Measurements from ENCODE around the gene PODNL1. TPM values are rescaled to one million over a fixed set of nuclear protein-coding genes. Genes with fewer than 3 reads are reported as not detected.

The PODNL1 gene
- polyA plus RNA-seq, 3 donors, result 1.2 to 1.4 (median 1.3) TPM

- Mint-ChIP-seq H3K4me3 (no peak overlapping the region), H3K27me3 (ENCODE audit: low read depth in 3 of 3) (peaks cover 13 to 33% (median 20%) of the 10 kb centered on the region in 3 donors), H3K27ac (no peak overlapping the region), H3K36me3 (no peaks in the 10 kb centered on the region), H3K4me1 (peaks cover 33% of the 10 kb centered on the region), H3K9me3 (peaks cover 0 to 4% (median 0%) of the 10 kb centered on the region in 7 donors)
- Histone ChIP-seq H3K27ac (ENCODE audit: low read depth in 1 of 2, low read length in 2 of 2) (no peak overlapping the region), H3K9ac (ENCODE audit: insufficient read depth, low read length, poor library complexity, severe bottlenecking) (no peak overlapping the region), H3K4me1 (ENCODE audit: control insufficient read depth in 1 of 2, insufficient read depth in 2 of 2, low read length in 2 of 2) (peaks cover 31 to 40% of the 10 kb centered on the region in 2 donors), H3K36me3 (replicated peaks in 1 of 2; ENCODE audit: control insufficient read depth in 1 of 2, insufficient read depth in 2 of 2, low read length in 2 of 2) (no peaks in the 10 kb centered on the region), H2AFZ (ENCODE audit: insufficient read depth, low read depth, low read length, poor library complexity, severe bottlenecking) (no peak overlapping the region), H3K79me2 (ENCODE audit: insufficient read depth, low read length) (no peaks in the 10 kb centered on the region), H3K4me2 (replicated peaks; ENCODE audit: extremely low read depth, low read length, poor library complexity, severe bottlenecking) (no peak overlapping the region), H4K20me1 (ENCODE audit: insufficient read depth, low read length) (no peaks in the 10 kb centered on the region), H3K9me3 (replicated peaks in 1 of 2; ENCODE audit: control insufficient read depth in 1 of 2, insufficient read depth in 1 of 2, low read length in 2 of 2) (no peaks in the 10 kb centered on the region), H3K27me3 (ENCODE audit: control insufficient read depth in 2 of 2, insufficient read depth in 2 of 2, low read length in 2 of 2) (peaks cover 0 to 16% of the 10 kb centered on the region in 2 donors), H3K4me3 (replicated peaks in 1 of 3; ENCODE audit: low read depth in 2 of 3, low read length in 3 of 3) (no peak overlapping the region)
- DNase-seq, result no peak
- 87% methylated on average over 11 of the region's 12 CpGs for WGBS (ENCODE audit: insufficient coverage)
- intact Hi-C loops (cut with micrococcal nuclease), result loop anchor here (5.0 to 10.0 kb wide), 4 partner anchors 162 to 462 kb away; partner anchors contain the start of genes ASF1B (in 1 of the 2) and MISP3 (in 1 of the 2)
- no peak for TF ChIP-seq CTCF (IDR thresholded peaks at IDR 0.05)
Measured at GRCh38 chr19:13882836-13883235, 55.4 kb downstream of the PODNL1 start.

- Mint-ChIP-seq H3K4me3 (peak overlapping the region in 1 of 2 donors; percentile 60), H3K27me3 (ENCODE audit: low read depth in 3 of 3) (peaks cover 11 to 34% (median 20%) of the 10 kb centered on the region in 3 donors), H3K27ac (peak overlapping the region in 3 of 7 donors; percentile 50 to 66 (median 60)), H3K4me1 (peaks cover 33% of the 10 kb centered on the region), H3K36me3 (no peaks in the 10 kb centered on the region), H3K9me3 (peaks cover 0 to 4% (median 0%) of the 10 kb centered on the region in 7 donors)
- H3K27me3 ChIP-seq (ENCODE audit: control insufficient read depth in 2 of 2, insufficient read depth in 2 of 2, low read length in 2 of 2), result peaks cover 0 to 16% of the 10 kb centered on the region in 2 donors
- no peak overlapping the region for H3K4me2 ChIP-seq (replicated peaks; ENCODE audit: extremely low read depth, low read length, poor library complexity, severe bottlenecking)
- H3K9ac ChIP-seq (ENCODE audit: insufficient read depth, low read length, poor library complexity, severe bottlenecking), result no peak overlapping the region
- no peaks in the 10 kb centered on the region for H3K9me3 ChIP-seq (replicated peaks in 1 of 2; ENCODE audit: control insufficient read depth in 1 of 2, insufficient read depth in 1 of 2, low read length in 2 of 2)
- H3K4me1 ChIP-seq (ENCODE audit: control insufficient read depth in 1 of 2, insufficient read depth in 2 of 2, low read length in 2 of 2), result peaks cover 31 to 40% of the 10 kb centered on the region in 2 donors
- no peak for DNase-seq
- no peaks in the 10 kb centered on the region for H3K36me3 ChIP-seq (replicated peaks in 1 of 2; ENCODE audit: control insufficient read depth in 1 of 2, insufficient read depth in 2 of 2, low read length in 2 of 2)
- H2AFZ ChIP-seq (ENCODE audit: insufficient read depth, low read depth, low read length, poor library complexity, severe bottlenecking), result no peak overlapping the region
- no peaks in the 10 kb centered on the region for H4K20me1 ChIP-seq (ENCODE audit: insufficient read depth, low read length)
- peak overlapping the region in 1 of 3 experiments; percentile 23 for H3K4me3 ChIP-seq (replicated peaks in 1 of 3; ENCODE audit: low read depth in 2 of 3, low read length in 3 of 3)
- H3K79me2 ChIP-seq (ENCODE audit: insufficient read depth, low read length), result no peaks in the 10 kb centered on the region
- intact Hi-C loops (cut with micrococcal nuclease), result loop anchor here (5.0 to 10.0 kb wide), 4 partner anchors 162 to 462 kb away; partner anchors contain the start of genes ASF1B (in 1 of the 2) and MISP3 (in 1 of the 2)
- WGBS (ENCODE audit: insufficient coverage), result 47% methylated on average over 4 of the region's 5 CpGs
- H3K27ac ChIP-seq (ENCODE audit: low read depth in 1 of 2, low read length in 2 of 2), result no peak overlapping the region
- no peak for TF ChIP-seq CTCF (IDR thresholded peaks at IDR 0.05)
Measured at GRCh38 chr19:13882419-13882795, 55.8 kb downstream of the PODNL1 start.
